ENCODE results near the gene CLCN3. TPM values are rescaled to one million over a fixed set of nuclear protein-coding genes. Genes with fewer than 3 reads are reported as not detected.

The CLCN3 gene
- total and polyA plus RNA-seq, 2 experiments from 2014 or later = 10.9 to 22.9 TPM

DNA sequence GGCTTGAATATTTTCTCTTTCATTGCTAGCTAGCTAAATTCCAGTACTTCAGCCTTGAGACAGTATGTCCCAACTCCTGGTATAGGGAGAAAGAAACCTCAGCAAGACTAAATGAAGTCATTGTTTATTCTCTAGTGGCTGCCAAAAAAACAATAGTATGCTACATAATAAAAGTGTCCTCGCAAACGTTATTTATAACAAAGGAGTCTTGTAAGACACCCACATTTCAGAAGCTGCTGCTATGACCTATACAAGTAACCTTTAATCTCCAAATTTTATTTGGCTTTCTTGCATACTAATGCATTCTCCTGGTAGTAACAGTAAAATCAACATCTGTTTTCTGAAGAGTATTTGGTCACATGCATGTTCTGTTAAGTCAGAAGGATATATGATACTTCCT lies 36.8 kb upstream of the CLCN3 start:
- Histone ChIP-seq H3K4me3 (no peak overlapping the region), H3K4me2 (no peak overlapping the region), H3K4me1 (ENCODE audit: insufficient read depth) (no peaks in the 10 kb centered on the region), H3K27ac (ENCODE audit: low read depth) (no peak overlapping the region), H3K9me2 (ENCODE audit: insufficient read depth) (no peaks in the 10 kb centered on the region), H3K36me3 (ENCODE audit: insufficient read depth) (peaks cover 5% of the 10 kb centered on the region; the same call in 1 of the 2 replicates), H2AFZ (no peak overlapping the region), H4K20me1 (replicated peaks; ENCODE audit: insufficient read depth) (no peaks in the 10 kb centered on the region), H3F3A (replicated peaks; ENCODE audit: low read depth) (no peaks in the 10 kb centered on the region), H3K79me2 (replicated peaks; ENCODE audit: insufficient read depth) (no peaks in the 10 kb centered on the region), H3K27me3 (ENCODE audit: insufficient read depth) (no peaks in the 10 kb centered on the region)
- no peaks in the 10 kb centered on the region for H3K36me3 Mint-ChIP-seq (ENCODE audit: low read depth)
- no peak for ATAC-seq
- DNase-seq (ENCODE audit: low spot score) = no peak
- H3K9me3 Mint-ChIP-seq = no peaks in the 10 kb centered on the region
- no peak overlapping the region for H3K27ac Mint-ChIP-seq
- H3K4me1 Mint-ChIP-seq = no peaks in the 10 kb centered on the region
- no peak overlapping the region for H3K4me3 Mint-ChIP-seq
- H3K27me3 Mint-ChIP-seq (ENCODE audit: insufficient read depth, low read depth, poor library complexity) = no peaks in the 10 kb centered on the region
- TF ChIP-seq JUNB (IDR thresholded peaks at IDR 0.05; ENCODE audit: unreplicated experiment) = no peak
- no peak for TF ChIP-seq CTCF (conservative IDR thresholded peaks at IDR 0.05; ENCODE audit: low read depth in 2 of 2)
- TF ChIP-seq NANOG (IDR thresholded peaks at IDR 0.05; ENCODE audit: borderline replicate concordance) = no peak
- TF ChIP-seq EZH2 (IDR thresholded peaks at IDR 0.05; ENCODE audit: low read depth, unreplicated experiment) = no peak
- no peak for TF ChIP-seq EZH2phosphoT487 (IDR thresholded peaks at IDR 0.05; ENCODE audit: unreplicated experiment)
- no peak for TF ChIP-seq ZNF331 (CRISPR knock-in tag; IDR thresholded peaks at IDR 0.05; ENCODE audit: low read depth)
- no peak for TF ChIP-seq ZNF462 (CRISPR knock-in tag; IDR thresholded peaks at IDR 0.05)
- no peak for TF ChIP-seq POLR2AphosphoS5 (IDR thresholded peaks at IDR 0.05; ENCODE audit: low read depth)
- no peak for TF ChIP-seq ZNF114 (CRISPR knock-in tag; IDR thresholded peaks at IDR 0.05)
- TF ChIP-seq STAT1 (IDR thresholded peaks at IDR 0.05; ENCODE audit: unreplicated experiment) = no peak
- TF ChIP-seq CREB1 (CRISPR knock-in tag; IDR thresholded peaks at IDR 0.05; ENCODE audit: low read depth) = no peak
- TF ChIP-seq, protein P1, sequence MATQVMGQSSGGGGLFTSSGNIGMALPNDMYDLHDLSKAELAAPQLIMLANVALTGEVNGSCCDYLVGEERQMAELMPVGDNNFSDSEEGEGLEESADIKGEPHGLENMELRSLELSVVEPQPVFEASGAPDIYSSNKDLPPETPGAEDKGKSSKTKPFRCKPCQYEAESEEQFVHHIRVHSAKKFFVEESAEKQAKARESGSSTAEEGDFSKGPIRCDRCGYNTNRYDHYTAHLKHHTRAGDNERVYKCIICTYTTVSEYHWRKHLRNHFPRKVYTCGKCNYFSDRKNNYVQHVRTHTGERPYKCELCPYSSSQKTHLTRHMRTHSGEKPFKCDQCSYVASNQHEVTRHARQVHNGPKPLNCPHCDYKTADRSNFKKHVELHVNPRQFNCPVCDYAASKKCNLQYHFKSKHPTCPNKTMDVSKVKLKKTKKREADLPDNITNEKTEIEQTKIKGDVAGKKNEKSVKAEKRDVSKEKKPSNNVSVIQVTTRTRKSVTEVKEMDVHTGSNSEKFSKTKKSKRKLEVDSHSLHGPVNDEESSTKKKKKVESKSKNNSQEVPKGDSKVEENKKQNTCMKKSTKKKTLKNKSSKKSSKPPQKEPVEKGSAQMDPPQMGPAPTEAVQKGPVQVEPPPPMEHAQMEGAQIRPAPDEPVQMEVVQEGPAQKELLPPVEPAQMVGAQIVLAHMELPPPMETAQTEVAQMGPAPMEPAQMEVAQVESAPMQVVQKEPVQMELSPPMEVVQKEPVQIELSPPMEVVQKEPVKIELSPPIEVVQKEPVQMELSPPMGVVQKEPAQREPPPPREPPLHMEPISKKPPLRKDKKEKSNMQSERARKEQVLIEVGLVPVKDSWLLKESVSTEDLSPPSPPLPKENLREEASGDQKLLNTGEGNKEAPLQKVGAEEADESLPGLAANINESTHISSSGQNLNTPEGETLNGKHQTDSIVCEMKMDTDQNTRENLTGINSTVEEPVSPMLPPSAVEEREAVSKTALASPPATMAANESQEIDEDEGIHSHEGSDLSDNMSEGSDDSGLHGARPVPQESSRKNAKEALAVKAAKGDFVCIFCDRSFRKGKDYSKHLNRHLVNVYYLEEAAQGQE (IDR thresholded peaks at IDR 0.05; ENCODE audit: unreplicated experiment) = no peak
- no peak for TF ChIP-seq ETS1 (IDR thresholded peaks at IDR 0.05)

Data from GM23338 (cell line).